ENCODE measurements around the gene ALDH3A2. TPM values are rescaled to one million over a fixed set of nuclear protein-coding genes. Genes with fewer than 3 reads are reported as not detected.

The ALDH3A2 gene
- total RNA-seq, 8 experiments from 2014 or later = 25.6 to 47.2 (median 30.4) TPM

DNA sequence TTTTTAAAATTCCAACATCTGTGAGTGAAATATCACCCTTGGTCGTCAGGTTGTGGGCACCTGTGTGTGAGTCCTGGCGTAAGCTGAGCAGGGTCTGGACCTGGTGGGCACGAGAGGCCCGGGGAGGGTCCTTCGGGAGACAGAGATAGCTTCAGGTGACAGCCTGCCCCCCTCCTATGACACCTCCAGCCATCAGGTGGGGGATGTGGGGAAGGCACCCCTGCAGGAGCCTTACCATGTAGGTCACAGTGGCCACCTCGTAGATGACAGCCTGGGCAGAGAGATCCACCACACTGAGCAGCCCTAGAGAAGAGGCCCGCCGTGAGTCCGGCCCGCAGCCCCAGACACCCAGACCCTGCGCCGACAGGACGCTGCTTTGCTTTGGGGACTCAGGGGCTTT lies 56.6 kb downstream of the ALDH3A2 start:
- H3K4me3 ChIP-seq = no peak overlapping the region
- 67 to 100% (median 87%) methylated on average over 1 to 7 of the region's 13 CpGs; no CpG with 5 or more reads in 4 of the 10 experiments for WGBS, 10 experiments
- H3K4me1 ChIP-seq (replicated peaks in 1 of 2) = peaks cover 27 to 33% of the 10 kb centered on the region in 2 donors
- H3K27ac ChIP-seq = no peak overlapping the region
- in situ Hi-C loops (cut with MboI; ENCODE audit: low pct_unique_long_range_greater_than_20kb in 2 of 9, low sequenced_read_pairs in 9 of 9, unreplicated experiment in 9 of 9) = no loop called here
- ATAC-seq (replicated peaks in 6 of 8) = peak in 1 of 8 experiments; percentile 13

DNA sequence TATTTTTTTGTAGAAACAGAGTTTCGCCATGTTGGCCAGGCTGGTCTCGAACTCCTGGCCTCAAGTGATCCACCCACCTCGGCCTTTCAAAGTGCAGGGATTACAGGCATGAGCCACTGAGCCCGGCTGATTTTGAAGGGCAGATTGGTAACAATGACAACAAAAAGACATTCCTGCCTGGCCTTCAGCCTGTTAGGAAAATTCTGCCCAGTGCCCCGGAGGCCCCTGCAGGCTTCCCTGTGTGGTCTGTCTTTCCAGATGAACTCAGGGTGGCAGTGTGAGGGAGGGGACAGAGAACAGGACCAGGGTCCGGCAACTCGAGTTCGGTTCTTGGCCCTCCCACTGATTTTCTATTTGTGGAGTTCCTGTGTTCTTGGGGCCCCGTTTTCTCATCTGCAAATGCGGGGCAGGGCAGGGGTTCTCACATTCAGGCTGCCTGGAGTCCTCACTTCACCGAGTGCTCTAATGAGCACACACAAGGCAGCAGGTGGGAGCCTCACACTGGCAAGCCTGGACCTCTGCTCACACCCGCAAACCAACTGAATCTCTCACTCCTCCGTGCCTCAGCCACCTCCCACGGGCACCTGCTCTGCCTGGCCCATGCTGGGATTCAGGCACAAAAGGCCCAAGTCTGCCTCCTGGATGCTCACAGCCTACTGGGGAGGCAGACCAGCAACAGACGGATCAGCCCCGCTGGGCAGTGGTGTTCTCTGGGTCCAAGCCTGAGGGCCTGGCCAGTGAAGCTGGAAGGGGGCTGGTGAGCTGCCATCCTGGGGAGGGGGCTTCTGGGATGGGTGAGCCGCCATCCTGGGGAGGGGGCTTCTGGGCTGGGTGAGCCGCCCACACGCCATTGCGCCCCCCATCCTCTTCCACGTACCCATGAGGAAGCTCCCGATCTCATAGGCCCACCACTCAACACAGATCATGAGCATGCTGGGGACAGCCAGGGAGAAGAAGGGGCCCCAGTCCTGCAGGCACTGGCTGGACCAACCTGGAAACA lies 57.5 kb downstream of the ALDH3A2 start:
- no peak overlapping the region for H3K4me3 ChIP-seq
- in situ Hi-C loops (cut with MboI; ENCODE audit: low pct_unique_long_range_greater_than_20kb in 2 of 9, low sequenced_read_pairs in 9 of 9, unreplicated experiment in 9 of 9) = no loop called here
- peak in 1 of 8 experiments; percentile 5 for ATAC-seq (replicated peaks in 6 of 8)
- no peak overlapping the region for H3K27ac ChIP-seq
- WGBS, 10 experiments = 53 to 100% (median 68%) methylated on average over 1 to 6 of the region's 22 CpGs; no CpG with 5 or more reads in 3 of the 10 experiments
- peaks cover 27 to 33% of the 10 kb centered on the region in 2 donors for H3K4me1 ChIP-seq (replicated peaks in 1 of 2)

- Histone ChIP-seq H3K4me3 (no peak overlapping the region), H3K4me1 (replicated peaks in 1 of 2) (peaks cover 26 to 32% of the 10 kb centered on the region in 2 donors), H3K27ac (no peak overlapping the region)
- ATAC-seq (replicated peaks in 6 of 8) = no peak
- WGBS, 10 experiments = 68 to 100% (median 88%) methylated on average over 1 to 5 of the region's 12 CpGs; no CpG with 5 or more reads in 6 of the 10 experiments
- in situ Hi-C loops (cut with MboI; ENCODE audit: low pct_unique_long_range_greater_than_20kb in 2 of 9, low sequenced_read_pairs in 9 of 9, unreplicated experiment in 9 of 9) = no loop called here
These were observed 58.5 kb downstream of the ALDH3A2 start for GRCh38 chr17:19706791-19707727.

DNA sequence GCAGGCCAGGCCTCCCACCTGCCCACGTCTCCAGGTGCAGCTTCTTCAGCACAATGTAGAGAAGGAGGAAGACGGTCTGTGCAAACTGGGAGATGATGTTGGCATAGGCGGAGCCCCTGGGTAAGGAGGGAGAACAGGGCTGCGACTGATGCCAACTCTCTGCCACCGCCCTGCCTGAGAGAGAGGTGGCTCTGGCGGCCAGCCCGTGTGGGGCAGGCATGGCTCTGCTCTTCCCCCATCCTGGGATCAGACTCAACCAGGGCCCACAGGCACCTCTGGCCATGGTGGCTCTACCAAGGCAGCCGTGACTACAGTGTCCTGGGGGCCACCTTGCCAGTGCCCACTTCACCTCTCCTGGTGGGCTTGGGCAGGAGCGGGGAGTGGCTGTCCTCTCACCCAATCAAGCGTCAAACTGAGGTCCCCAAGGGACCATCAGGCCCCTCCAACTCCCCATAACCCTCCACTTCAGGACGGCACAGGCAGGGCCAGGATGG lies 59.2 kb downstream of the ALDH3A2 start:
- Histone ChIP-seq H3K4me1 (replicated peaks in 1 of 2) (peaks cover 21 to 25% of the 10 kb centered on the region in 2 donors), H3K4me3 (no peak overlapping the region), H3K27ac (no peak overlapping the region)
- 77 to 100% (median 93%) methylated on average over 1 to 3 of the region's 11 CpGs; no CpG with 5 or more reads in 5 of the 10 experiments for WGBS, 10 experiments
- in situ Hi-C loops (cut with MboI; ENCODE audit: low pct_unique_long_range_greater_than_20kb in 2 of 9, low sequenced_read_pairs in 9 of 9, unreplicated experiment in 9 of 9) = no loop called here
- no peak for ATAC-seq (replicated peaks in 6 of 8)

GRCh38 chr17:19708431-19709175 lies 60.1 kb downstream of the ALDH3A2 start:
- Histone ChIP-seq H3K4me1 (replicated peaks in 1 of 2) (peaks cover 12 to 16% of the 10 kb centered on the region in 2 donors), H3K4me3 (no peak overlapping the region), H3K27ac (no peak overlapping the region)
- no peak for ATAC-seq (replicated peaks in 6 of 8)
- in situ Hi-C loops (cut with MboI; ENCODE audit: low pct_unique_long_range_greater_than_20kb in 2 of 9, low sequenced_read_pairs in 9 of 9, unreplicated experiment in 9 of 9) = no loop called here
- WGBS, 10 experiments = 57 to 100% (median 88%) methylated on average over 1 to 2 of the region's 6 CpGs; no CpG with 5 or more reads in 4 of the 10 experiments

DNA sequence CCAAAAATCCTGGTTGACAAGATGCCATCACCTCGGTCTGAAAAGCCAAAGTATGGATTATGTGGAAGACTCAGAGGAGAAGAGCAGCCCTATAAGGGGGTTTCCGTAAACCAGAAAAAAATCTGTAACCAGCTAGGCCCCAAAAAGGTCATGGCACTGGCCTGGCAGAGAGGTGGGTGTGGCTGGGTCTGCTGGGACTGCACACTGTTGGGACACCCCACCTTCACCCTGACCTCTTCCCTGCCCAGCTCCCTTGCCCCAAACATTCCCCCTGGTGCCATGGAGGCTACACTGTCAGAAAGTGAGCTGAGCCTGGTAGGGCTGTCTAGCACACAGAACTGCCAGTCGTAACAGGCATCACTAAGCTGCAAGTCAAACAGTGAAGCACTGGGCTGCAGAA lies 61.3 kb downstream of the ALDH3A2 start:
- peaks cover 0 to 4% of the 10 kb centered on the region in 2 donors for H3K4me1 ChIP-seq (replicated peaks in 1 of 2)
- H3K27ac ChIP-seq = no peak overlapping the region
- ATAC-seq (replicated peaks in 6 of 8) = no peak
- H3K4me3 ChIP-seq = no peak overlapping the region
- in situ Hi-C loops (cut with MboI; ENCODE audit: low pct_unique_long_range_greater_than_20kb in 2 of 9, low sequenced_read_pairs in 9 of 9, unreplicated experiment in 9 of 9) = no loop called here
- 20 to 100% (median 64%) methylated on average over 1 to 3 of the region's 3 CpGs; no CpG with 5 or more reads in 4 of the 10 experiments for WGBS, 10 experiments

- no peak for ATAC-seq (replicated peaks in 6 of 8)
- Histone ChIP-seq H3K4me3 (no peak overlapping the region), H3K4me1 (replicated peaks in 1 of 2) (no peaks in the 10 kb centered on the region), H3K27ac (no peak overlapping the region)
- in situ Hi-C loops (cut with MboI; ENCODE audit: low pct_unique_long_range_greater_than_20kb in 2 of 9, low sequenced_read_pairs in 9 of 9, unreplicated experiment in 9 of 9) = no loop called here
- WGBS, 10 experiments = 50 to 100% (median 74%) methylated on average over 2 to 11 of the region's 12 CpGs; no CpG with 5 or more reads in 1 of the 10 experiments
These were observed 64.0 kb downstream of the ALDH3A2 start for GRCh38 chr17:19712436-19713004.

GRCh38 chr17:19713462-19713861 lies 64.9 kb downstream of the ALDH3A2 start:
- ATAC-seq (replicated peaks in 6 of 8) = peak in 3 of 8 experiments; percentile 22 to 88 (median 30)
- 0 to 100% (median 61%) methylated on average over 1 to 14 of the region's 16 CpGs; no CpG with 5 or more reads in 4 of the 10 experiments for WGBS, 10 experiments
- H3K27ac ChIP-seq = no peak overlapping the region
- in situ Hi-C loops (cut with MboI; ENCODE audit: low pct_unique_long_range_greater_than_20kb in 2 of 9, low sequenced_read_pairs in 9 of 9, unreplicated experiment in 9 of 9) = no loop called here
- no peak overlapping the region for H3K4me3 ChIP-seq
- H3K4me1 ChIP-seq (replicated peaks in 1 of 2) = peaks cover 6% of the 10 kb centered on the region in 2 donors

DNA sequence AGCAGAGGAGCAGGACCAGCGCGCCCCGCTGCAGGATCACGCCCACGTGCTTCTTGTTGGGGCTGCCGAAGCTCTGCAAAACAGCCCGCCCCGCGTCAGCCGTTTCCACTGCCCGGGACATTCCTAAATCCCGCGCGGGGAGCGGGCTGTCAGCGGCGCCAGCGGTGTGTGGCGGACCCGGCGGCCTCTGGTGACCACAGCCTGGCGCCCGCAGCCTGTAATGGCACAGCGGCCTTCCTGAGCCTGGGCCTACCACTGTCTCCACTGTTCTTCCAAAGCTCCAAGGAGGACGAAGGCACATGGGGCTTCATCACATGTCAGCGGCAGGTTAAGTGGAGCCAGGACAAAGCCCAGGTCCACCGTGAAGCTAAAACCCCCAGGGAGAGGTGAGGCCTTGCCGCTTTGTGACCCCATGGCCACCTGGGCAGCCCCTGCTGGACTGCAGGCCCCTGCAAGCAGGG lies 65.4 kb downstream of the ALDH3A2 start:
- H3K4me1 ChIP-seq (replicated peaks in 1 of 2) = peaks cover 6 to 8% of the 10 kb centered on the region in 2 donors
- in situ Hi-C loops (cut with MboI; ENCODE audit: low pct_unique_long_range_greater_than_20kb in 2 of 9, low sequenced_read_pairs in 9 of 9, unreplicated experiment in 9 of 9) = no loop called here
- WGBS, 10 experiments = 100% methylated on average over 4 of the region's 28 CpGs; no CpG with 5 or more reads in 8 of the 10 experiments
- no peak overlapping the region for H3K27ac ChIP-seq
- H3K4me3 ChIP-seq = no peak overlapping the region
- ATAC-seq (replicated peaks in 6 of 8) = no peak

DNA sequence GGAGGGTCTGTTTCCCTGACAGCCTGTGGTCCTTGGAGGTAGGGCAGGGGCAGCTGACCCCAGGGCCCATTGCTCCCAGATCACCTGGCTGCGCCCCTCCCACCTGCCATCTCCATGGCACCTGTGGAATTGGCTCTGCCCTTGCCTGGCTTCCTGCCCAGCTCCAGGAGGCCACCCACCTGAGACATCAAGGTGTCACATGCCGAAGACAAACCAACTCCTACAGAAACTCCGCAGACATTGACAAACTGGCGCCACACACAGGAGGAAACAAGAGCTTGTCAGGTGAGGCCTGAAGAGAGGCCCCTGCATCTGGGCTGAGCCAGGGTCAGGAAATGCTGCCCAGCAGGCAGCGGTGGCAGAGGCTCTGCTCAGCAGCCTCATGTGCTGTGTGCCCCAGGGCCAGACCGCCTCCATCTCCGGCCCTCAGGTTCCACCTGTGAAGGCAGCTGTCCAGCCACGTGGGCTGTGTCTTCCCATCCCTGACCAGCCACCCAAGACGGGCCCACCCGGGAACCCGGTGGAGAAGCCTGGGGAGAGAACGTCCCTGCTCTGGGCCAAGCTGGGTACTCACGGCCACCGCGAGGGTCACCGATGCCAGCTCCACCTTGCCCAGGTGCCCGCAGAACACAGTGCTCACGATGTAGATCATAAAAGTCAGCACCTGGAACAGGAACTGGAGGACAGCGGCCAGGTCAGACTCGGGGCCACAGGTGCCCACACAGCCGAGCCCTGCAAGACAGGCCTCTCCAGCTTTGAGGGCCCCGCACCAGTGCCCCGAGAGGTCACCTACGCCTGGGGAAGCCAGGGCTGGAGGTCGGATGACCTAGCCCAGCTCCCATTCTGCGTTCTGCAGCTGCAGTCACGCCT lies 66.2 kb downstream of the ALDH3A2 start:
- Histone ChIP-seq H3K27ac (no peak overlapping the region), H3K4me1 (replicated peaks in 1 of 2) (peaks cover 6 to 8% of the 10 kb centered on the region in 2 donors), H3K4me3 (no peak overlapping the region)
- in situ Hi-C loops (cut with MboI; ENCODE audit: low pct_unique_long_range_greater_than_20kb in 2 of 9, low sequenced_read_pairs in 9 of 9, unreplicated experiment in 9 of 9) = no loop called here
- 75 to 100% (median 80%) methylated on average over 1 to 3 of the region's 27 CpGs; no CpG with 5 or more reads in 4 of the 10 experiments for WGBS, 10 experiments
- ATAC-seq (replicated peaks in 6 of 8) = no peak
